ENCODE measurements around the gene GPR151.

DNA sequence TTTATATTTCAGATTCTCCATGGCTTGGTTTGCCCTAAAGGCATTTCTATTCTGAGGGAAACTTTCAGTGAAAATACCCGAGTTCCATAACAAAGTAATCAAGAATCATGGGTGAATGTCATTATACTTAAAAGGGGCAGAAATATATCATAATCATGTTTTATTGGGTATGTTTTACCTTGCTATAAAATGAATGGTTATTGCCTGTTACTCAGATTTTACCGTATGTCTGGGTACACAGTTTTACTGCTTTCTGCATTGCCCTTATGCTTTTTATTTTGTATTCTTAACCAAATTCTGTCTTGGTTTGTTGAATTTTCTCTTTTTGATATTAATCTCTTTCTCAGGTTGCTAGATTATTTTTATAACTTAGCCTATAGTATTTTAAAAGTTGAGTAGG is 2.5 kb downstream of the GPR151 start:
- TF ChIP-seq, protein P1, sequence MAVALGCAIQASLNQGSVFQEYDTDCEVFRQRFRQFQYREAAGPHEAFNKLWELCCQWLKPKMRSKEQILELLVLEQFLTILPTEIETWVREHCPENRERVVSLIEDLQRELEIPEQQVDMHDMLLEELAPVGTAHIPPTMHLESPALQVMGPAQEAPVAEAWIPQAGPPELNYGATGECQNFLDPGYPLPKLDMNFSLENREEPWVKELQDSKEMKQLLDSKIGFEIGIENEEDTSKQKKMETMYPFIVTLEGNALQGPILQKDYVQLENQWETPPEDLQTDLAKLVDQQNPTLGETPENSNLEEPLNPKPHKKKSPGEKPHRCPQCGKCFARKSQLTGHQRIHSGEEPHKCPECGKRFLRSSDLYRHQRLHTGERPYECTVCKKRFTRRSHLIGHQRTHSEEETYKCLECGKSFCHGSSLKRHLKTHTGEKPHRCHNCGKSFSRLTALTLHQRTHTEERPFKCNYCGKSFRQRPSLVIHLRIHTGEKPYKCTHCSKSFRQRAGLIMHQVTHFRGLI (tag by site-specific recombination; IDR thresholded peaks at IDR 0.05) = no peak
- TF ChIP-seq, protein P2, sequence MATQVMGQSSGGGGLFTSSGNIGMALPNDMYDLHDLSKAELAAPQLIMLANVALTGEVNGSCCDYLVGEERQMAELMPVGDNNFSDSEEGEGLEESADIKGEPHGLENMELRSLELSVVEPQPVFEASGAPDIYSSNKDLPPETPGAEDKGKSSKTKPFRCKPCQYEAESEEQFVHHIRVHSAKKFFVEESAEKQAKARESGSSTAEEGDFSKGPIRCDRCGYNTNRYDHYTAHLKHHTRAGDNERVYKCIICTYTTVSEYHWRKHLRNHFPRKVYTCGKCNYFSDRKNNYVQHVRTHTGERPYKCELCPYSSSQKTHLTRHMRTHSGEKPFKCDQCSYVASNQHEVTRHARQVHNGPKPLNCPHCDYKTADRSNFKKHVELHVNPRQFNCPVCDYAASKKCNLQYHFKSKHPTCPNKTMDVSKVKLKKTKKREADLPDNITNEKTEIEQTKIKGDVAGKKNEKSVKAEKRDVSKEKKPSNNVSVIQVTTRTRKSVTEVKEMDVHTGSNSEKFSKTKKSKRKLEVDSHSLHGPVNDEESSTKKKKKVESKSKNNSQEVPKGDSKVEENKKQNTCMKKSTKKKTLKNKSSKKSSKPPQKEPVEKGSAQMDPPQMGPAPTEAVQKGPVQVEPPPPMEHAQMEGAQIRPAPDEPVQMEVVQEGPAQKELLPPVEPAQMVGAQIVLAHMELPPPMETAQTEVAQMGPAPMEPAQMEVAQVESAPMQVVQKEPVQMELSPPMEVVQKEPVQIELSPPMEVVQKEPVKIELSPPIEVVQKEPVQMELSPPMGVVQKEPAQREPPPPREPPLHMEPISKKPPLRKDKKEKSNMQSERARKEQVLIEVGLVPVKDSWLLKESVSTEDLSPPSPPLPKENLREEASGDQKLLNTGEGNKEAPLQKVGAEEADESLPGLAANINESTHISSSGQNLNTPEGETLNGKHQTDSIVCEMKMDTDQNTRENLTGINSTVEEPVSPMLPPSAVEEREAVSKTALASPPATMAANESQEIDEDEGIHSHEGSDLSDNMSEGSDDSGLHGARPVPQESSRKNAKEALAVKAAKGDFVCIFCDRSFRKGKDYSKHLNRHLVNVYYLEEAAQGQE (tag by site-specific recombination; IDR thresholded peaks at IDR 0.05) = no peak
- TF ChIP-seq ZBTB17 (tag by site-specific recombination; IDR thresholded peaks at IDR 0.05) (no peak), ZFP37 (tag by site-specific recombination; IDR thresholded peaks at IDR 0.05) (no peak), ZNF394 (tag by site-specific recombination; IDR thresholded peaks at IDR 0.05; ENCODE audit: borderline replicate concordance) (no peak), ZNF138 (tag by site-specific recombination; IDR thresholded peaks at IDR 0.05; ENCODE audit: borderline replicate concordance) (no peak), ZNF701 (tag by site-specific recombination; IDR thresholded peaks at IDR 0.05) (no peak), ZNF791 (tag by site-specific recombination; IDR thresholded peaks at IDR 0.05) (no peak)
- TF ChIP-seq, protein P3, sequence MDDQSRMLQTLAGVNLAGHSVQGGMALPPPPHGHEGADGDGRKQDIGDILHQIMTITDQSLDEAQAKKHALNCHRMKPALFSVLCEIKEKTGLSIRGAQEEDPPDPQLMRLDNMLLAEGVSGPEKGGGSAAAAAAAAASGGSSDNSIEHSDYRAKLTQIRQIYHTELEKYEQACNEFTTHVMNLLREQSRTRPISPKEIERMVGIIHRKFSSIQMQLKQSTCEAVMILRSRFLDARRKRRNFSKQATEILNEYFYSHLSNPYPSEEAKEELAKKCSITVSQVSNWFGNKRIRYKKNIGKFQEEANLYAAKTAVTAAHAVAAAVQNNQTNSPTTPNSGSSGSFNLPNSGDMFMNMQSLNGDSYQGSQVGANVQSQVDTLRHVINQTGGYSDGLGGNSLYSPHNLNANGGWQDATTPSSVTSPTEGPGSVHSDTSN (CRISPR knock-in tag; IDR thresholded peaks at IDR 0.05) = no peak
- TF ChIP-seq, protein P4, sequence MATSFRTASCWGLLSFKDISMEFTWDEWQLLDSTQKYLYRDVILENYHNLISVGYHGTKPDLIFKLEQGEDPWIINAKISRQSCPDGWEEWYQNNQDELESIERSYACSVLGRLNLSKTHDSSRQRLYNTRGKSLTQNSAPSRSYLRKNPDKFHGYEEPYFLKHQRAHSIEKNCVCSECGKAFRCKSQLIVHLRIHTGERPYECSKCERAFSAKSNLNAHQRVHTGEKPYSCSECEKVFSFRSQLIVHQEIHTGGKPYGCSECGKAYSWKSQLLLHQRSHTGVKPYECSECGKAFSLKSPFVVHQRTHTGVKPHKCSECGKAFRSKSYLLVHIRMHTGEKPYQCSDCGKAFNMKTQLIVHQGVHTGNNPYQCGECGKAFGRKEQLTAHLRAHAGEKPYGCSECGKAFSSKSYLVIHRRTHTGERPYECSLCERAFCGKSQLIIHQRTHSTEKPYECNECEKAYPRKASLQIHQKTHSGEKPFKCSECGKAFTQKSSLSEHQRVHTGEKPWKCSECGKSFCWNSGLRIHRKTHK (tag by site-specific recombination; IDR thresholded peaks at IDR 0.05) = no peak
- TF ChIP-seq, protein P5, sequence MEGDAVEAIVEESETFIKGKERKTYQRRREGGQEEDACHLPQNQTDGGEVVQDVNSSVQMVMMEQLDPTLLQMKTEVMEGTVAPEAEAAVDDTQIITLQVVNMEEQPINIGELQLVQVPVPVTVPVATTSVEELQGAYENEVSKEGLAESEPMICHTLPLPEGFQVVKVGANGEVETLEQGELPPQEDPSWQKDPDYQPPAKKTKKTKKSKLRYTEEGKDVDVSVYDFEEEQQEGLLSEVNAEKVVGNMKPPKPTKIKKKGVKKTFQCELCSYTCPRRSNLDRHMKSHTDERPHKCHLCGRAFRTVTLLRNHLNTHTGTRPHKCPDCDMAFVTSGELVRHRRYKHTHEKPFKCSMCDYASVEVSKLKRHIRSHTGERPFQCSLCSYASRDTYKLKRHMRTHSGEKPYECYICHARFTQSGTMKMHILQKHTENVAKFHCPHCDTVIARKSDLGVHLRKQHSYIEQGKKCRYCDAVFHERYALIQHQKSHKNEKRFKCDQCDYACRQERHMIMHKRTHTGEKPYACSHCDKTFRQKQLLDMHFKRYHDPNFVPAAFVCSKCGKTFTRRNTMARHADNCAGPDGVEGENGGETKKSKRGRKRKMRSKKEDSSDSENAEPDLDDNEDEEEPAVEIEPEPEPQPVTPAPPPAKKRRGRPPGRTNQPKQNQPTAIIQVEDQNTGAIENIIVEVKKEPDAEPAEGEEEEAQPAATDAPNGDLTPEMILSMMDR (tag by site-specific recombination; IDR thresholded peaks at IDR 0.05) = no peak
- TF ChIP-seq, protein P6, sequence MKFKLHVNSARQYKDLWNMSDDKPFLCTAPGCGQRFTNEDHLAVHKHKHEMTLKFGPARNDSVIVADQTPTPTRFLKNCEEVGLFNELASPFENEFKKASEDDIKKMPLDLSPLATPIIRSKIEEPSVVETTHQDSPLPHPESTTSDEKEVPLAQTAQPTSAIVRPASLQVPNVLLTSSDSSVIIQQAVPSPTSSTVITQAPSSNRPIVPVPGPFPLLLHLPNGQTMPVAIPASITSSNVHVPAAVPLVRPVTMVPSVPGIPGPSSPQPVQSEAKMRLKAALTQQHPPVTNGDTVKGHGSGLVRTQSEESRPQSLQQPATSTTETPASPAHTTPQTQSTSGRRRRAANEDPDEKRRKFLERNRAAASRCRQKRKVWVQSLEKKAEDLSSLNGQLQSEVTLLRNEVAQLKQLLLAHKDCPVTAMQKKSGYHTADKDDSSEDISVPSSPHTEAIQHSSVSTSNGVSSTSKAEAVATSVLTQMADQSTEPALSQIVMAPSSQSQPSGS (tag by site-specific recombination; IDR thresholded peaks at IDR 0.05; ENCODE audit: low read depth) = no peak
- TF ChIP-seq, protein P7, sequence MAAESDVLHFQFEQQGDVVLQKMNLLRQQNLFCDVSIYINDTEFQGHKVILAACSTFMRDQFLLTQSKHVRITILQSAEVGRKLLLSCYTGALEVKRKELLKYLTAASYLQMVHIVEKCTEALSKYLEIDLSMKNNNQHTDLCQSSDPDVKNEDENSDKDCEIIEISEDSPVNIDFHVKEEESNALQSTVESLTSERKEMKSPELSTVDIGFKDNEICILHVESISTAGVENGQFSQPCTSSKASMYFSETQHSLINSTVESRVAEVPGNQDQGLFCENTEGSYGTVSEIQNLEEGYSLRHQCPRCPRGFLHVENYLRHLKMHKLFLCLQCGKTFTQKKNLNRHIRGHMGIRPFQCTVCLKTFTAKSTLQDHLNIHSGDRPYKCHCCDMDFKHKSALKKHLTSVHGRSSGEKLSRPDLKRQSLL (tag by site-specific recombination; IDR thresholded peaks at IDR 0.05) = no peak
